ENCODE results near the gene VAMP1.

The VAMP1 gene

GRCh38 chr12:6423267-6424007 is 47.0 kb downstream of the VAMP1 start:
- DNase-seq (ENCODE audit: extremely low spot score) = peak; percentile 85
- peak; percentile 83 for TF ChIP-seq CTCF (IDR thresholded peaks at IDR 0.05; ENCODE audit: control extremely low read depth, extremely low read depth, low read depth, missing control alignments)
- POLR2A ChIA-PET = interaction anchor here (0.7 to 1.2 kb wide), 4 partner anchors 36 to 48 kb away, joined by 3 to 6 read pairs (median 4); partner anchors contain the start of gene VAMP1
- CTCF ChIA-PET = interaction anchor here (0.6 to 7.4 kb wide), 31 partner anchors 11 to 595 kb away, joined by 3 to 112 read pairs (median 4); partner anchors contain the start of genes CD27, LPCAT3, MRPL51 and PTMS

GRCh38 chr12:6420364-6420763 is 50.1 kb downstream of the VAMP1 start:
- no peak for DNase-seq (ENCODE audit: extremely low spot score)
- CTCF ChIA-PET = interaction anchor here (5.2 kb wide), 1 partner anchor 117 kb away, joined by 18 read pairs; no protein-coding TSS in a partner anchor
- POLR2A ChIA-PET = interaction anchor here (1.0 to 1.2 kb wide), 2 partner anchors 49 to 50 kb away, joined by 3 to 9 read pairs; partner anchors contain the start of gene VAMP1
- TF ChIP-seq CTCF (IDR thresholded peaks at IDR 0.05; ENCODE audit: control extremely low read depth, extremely low read depth, low read depth, missing control alignments) = no peak

- no peak for TF ChIP-seq CTCF (IDR thresholded peaks at IDR 0.05; ENCODE audit: control extremely low read depth, extremely low read depth, low read depth, missing control alignments)
- POLR2A ChIA-PET = no interaction called here
- DNase-seq (ENCODE audit: extremely low spot score) = no peak
- CTCF ChIA-PET = interaction anchor here (4.6 to 5.2 kb wide), 2 partner anchors 47 to 119 kb away, joined by 18 read pairs; no protein-coding TSS in a partner anchor
Measured at GRCh38 chr12:6418796-6419195, 51.7 kb downstream of the VAMP1 start.

- no peak for TF ChIP-seq CTCF (IDR thresholded peaks at IDR 0.05; ENCODE audit: control extremely low read depth, extremely low read depth, low read depth, missing control alignments)
- DNase-seq (ENCODE audit: extremely low spot score) = no peak
- CTCF ChIA-PET = interaction anchor here (1.1 to 5.2 kb wide), 5 partner anchors 15 to 121 kb away, joined by 3 to 18 read pairs (median 4); no protein-coding TSS in a partner anchor
- POLR2A ChIA-PET = interaction anchor here (0.6 kb wide), 1 partner anchor 118 kb away, joined by 3 read pairs; the partner anchor contains the start of gene GAPDH
Measured at GRCh38 chr12:6416596-6416995, 53.9 kb downstream of the VAMP1 start.

All from GM10248 (cell line).